HG03378 (cell line): ENCODE results near the gene ASAH2.
"Not testable (repeated sequence)": the region's sequence is repeated elsewhere in the genome, so short reads cannot be mapped to it uniquely, and the experiment has no call there.

Experiments
- ATAC-seq: cut with Tn5 transposase; IDR thresholded peaks from one replicate; pipeline ENCODE4 v1.9.1; 2021; ENCODE audit warnings: mild to moderate bottlenecking, moderate library complexity; ENCODE audit not compliant: unreplicated experiment

The ASAH2 gene

DNA sequence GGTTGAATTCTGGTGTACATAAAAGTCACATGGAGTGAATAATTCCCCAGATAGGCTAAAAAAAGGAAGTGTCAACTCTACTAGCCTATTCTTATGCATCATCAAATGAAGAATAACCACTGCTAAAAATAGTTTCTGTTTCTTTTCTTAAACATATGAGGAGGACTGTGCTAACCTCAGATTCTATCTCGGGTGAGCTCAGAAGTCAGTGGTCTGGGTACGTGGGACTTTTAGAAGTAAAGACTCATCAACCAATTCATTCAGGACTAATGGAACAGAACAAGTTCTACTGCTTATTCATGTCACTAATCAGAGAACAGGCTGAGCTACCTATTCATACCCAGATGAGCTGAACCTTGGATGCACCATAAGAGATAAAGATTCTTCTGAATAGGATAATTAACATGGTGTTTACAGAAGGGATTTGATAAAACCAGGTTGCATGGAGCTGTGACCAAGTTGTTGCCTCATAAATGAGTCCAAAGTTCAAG, 9.5 kb upstream of the ASAH2 start:
- ATAC-seq = peak; percentile 99

DNA sequence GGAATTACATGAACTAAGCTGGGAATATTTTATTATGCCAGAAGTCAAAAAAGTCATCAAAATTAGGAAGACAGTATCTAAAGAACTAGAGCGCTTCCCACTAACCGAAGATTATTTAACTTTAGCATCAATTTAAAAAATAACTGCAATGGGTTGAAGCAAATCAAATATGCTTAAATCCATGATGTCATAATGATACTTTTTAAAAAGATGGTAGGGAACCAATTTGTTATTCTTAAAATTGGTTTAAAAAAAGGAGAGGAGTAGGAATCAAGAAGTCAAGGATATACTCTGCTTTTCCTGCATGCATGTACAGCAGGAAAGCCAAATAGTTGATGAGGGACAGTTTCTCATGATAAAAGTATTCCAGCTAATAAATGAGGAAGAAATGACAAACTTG, 3.2 kb upstream of the ASAH2 start:
- ATAC-seq = no peak

- ATAC-seq = no peak
These were observed 1.0 kb downstream of the ASAH2 start for GRCh38 chr10:50250096-50250854.

GRCh38 chr10:50248598-50248997, 2.7 kb downstream of the ASAH2 start:
- ATAC-seq = no peak

DNA sequence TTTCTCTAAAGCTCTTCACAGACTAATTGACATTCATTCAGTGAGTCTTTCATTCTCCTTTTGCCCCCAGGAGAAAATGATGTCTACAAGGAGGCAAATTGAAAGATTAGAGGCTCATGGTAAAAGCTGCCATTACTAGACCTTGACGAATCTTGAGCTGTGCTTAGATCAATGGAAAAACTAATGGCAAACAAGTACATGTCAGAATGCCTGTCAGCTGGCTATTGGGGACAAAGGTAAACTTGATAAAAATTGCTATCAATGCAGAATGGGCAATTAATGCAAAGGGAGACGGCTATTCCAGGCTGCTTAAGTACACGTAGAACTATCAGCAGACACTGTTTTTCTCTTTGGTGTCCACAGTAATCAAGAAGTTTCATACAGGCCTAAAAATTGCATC, 3.3 kb downstream of the ASAH2 start:
- ATAC-seq = no peak

- no peak for ATAC-seq
These were observed 7.1 kb downstream of the ASAH2 start for GRCh38 chr10:50244201-50244600.

GRCh38 chr10:50242777-50243176, 8.5 kb downstream of the ASAH2 start:
- ATAC-seq = no peak

DNA sequence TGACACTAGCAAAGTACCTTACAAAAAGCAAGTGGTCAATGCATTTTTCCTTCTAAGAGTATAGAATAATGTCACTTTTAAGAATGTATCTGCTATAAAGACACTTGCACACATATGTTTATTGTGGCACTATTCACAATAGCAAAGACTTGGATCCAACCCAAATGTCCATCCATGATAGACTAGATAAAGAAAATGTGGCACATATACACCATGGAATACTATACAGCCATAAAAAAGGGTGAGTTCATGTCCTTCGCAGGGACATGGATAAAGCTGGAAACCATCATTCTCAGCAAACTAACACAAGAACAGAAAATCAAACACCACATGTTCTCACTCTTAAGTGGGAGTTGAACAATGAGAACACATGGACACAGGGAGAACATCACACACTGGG, 9.8 kb downstream of the ASAH2 start:
- ATAC-seq = not testable (repeated sequence)

DNA sequence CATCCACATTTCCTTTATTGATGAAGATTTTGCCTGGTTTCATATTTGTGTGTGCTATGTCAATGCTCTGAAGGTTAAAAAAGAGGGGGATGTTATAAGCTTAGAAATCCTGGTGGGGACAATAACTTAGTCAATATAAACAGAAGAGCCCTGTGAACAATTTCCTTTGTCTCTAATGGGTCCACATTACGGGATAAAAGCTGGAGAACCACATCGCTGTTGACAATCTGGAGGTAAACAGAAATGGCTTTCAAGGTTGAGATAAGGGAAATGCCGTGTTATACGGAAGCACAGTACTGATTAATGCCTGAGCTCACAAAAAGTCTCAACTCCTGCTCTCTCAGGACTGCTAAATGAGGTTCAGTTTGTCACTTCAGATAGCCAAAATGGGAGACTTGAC, 16.8 kb downstream of the ASAH2 start:
- ATAC-seq = no peak

DNA sequence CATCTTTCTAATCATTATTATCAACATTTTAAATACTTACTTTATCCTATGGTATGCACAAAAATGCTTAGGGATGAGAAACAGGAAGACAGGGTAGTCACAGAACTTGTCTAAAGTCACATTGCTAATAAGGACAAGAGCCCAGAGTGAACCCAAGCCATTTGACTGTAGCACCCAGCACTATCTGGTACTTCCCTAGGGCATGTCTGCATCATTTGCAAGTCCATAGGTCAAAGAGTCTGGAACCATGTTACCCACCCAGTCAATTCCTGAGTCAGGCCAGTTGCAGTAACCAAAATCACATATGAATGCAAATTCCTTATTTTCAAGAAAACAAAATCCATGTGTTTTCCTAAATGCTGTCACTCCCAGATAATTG, 19.1 kb downstream of the ASAH2 start:
- ATAC-seq = no peak

GRCh38 chr10:50231515-50232260, 19.6 kb downstream of the ASAH2 start:
- no peak for ATAC-seq

DNA sequence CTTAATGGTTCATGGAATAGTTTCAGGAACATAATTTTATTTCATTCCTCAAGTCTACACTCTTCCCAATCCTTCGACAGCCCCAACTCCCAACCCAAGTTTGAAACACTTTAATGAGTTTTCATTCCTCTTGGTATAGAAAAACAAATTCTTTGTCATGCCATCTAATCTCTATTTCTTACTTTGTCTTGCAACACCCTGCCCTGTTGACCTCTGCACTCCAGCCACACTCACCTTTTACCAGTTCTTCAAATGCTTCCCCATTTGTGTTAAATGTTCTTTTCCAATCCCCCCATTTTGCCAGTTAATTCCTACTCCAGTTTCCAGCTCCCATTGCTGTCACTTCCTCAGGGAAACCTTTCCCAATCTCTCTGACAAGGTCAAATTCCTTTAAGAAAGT, 21.9 kb downstream of the ASAH2 start:
- no peak for ATAC-seq

GRCh38 chr10:50228672-50229071, 22.6 kb downstream of the ASAH2 start:
- ATAC-seq = no peak

- no peak for ATAC-seq
These were observed 24.7 kb downstream of the ASAH2 start for GRCh38 chr10:50226610-50227009.

GRCh38 chr10:50224330-50224952, 26.9 kb downstream of the ASAH2 start:
- ATAC-seq = peak; percentile 89

DNA sequence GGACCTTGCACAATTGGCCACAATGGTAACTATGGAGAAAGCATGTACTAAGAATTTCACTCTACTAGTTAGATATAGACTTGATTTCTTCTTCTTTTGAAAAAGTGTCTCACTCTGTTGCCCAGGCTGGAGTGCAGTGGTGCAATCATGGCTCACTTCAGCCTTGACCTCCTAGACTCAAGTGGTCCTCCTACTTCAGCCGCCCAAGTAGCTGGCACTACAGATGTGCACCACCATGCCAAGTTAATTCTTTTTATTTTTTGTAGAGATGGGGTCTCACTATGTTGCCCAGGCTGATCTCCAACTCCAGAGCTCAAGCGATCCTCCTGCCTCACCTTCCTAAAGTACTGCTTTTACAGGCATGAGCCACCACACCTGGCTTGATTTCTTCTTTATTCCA, 29.1 kb downstream of the ASAH2 start:
- ATAC-seq = no peak

DNA sequence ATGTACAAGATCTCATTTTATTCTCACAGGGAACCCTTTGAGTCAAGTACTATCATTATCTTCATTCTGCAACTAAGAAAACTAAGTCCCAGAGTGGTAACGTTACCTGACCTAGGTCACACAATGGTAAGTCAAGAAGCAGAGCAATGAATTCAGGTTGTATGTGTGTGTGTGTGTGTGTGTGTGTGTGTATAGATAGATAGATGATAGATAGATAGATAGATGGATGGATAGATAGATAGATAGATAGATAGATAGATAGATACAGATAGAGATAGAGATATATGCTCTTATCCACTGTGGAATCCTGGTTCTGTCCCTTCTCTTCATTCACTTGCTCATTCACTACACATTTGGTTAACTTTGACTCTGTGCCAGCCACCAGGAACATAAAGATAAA, 29.8 kb downstream of the ASAH2 start:
- no peak for ATAC-seq

GRCh38 chr10:50219646-50220045, 31.7 kb downstream of the ASAH2 start:
- no peak for ATAC-seq

DNA sequence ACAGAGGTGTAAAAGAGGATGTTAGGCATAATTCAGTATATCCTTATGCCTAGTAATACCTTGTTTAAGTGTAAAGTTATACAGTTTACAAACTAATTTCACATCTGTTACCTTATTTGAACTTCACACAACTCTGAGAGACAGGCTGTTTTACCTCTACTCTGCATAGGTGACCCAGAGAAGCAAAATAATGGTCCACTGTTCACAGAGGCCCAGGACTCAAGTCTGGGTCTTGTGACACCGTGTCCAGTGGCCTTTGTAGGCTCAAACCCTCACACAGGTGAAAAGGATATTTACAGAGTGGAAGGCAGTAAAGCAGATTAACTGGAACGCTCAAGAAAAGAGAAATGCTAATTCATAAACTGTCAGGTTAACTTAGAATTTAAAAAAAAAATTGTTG, 32.1 kb downstream of the ASAH2 start:
- ATAC-seq = no peak

DNA sequence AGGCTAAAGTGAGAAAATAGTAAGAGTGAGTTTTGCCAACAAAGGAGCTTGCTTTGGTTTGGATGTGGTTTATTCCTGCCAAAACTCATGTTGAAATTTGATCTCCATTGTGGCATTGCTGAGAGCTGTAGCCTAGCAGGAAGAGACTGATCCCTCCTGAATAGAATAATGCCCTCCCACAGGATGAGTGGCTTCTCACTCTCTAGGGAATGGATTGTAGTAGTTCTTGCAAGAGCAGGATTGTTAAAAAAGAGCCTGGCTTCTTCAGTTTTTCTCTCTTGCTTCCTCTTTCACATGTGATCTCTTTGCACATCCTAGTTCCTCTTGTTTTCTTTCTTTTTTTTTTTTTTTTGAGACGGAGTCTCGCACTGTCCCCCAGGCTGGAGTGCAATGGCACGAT, 34.4 kb downstream of the ASAH2 start:
- ATAC-seq = no peak

DNA sequence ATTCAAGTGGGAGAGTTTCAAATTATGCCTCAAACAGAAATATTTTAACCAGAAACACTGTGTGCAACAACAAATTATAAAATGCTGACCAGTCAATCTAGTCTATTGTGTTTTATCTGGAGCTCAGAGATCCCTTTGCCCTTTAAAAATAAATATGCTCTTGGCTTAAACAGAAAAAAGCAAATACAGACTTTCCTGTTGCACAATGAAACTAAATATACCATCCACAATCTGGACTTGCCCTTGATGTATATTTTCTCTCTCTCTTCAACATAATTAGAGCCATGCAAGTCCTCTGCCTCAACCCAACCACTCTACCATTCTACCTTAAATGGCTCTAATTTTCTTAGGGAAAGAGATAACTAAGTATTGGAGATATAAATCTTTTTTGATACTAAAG, 34.9 kb downstream of the ASAH2 start:
- no peak for ATAC-seq

- ATAC-seq = no peak
These were observed 39.6 kb downstream of the ASAH2 start for GRCh38 chr10:50211670-50212069.
